Fibroblast of pulmonary artery (primary cell): Measurements from ENCODE around the gene LMTK3.

ENCODE experiments used
- DNase-seq: peaks from one replicate; pipeline ENCODE4 v3.0.0-alpha.2; 2010; ENCODE audit warnings: low read depth
- H3K4me3 ChIP-seq: replicated peaks from 2 replicates; pipeline ENCODE4 v1.5.1; 2011; ENCODE audit warnings: low read depth, mild to moderate bottlenecking, control low read depth, low read length, moderate library complexity
- TF ChIP-seq, protein P1 (sequence below): IDR thresholded peaks from 2 replicates; pipeline ENCODE4 v1.5.1; 2011; ENCODE audit warnings: mild to moderate bottlenecking, control low read depth, low read length, inconsistent platforms; ENCODE audit errors: missing control alignments

Gene LMTK3

DNA sequence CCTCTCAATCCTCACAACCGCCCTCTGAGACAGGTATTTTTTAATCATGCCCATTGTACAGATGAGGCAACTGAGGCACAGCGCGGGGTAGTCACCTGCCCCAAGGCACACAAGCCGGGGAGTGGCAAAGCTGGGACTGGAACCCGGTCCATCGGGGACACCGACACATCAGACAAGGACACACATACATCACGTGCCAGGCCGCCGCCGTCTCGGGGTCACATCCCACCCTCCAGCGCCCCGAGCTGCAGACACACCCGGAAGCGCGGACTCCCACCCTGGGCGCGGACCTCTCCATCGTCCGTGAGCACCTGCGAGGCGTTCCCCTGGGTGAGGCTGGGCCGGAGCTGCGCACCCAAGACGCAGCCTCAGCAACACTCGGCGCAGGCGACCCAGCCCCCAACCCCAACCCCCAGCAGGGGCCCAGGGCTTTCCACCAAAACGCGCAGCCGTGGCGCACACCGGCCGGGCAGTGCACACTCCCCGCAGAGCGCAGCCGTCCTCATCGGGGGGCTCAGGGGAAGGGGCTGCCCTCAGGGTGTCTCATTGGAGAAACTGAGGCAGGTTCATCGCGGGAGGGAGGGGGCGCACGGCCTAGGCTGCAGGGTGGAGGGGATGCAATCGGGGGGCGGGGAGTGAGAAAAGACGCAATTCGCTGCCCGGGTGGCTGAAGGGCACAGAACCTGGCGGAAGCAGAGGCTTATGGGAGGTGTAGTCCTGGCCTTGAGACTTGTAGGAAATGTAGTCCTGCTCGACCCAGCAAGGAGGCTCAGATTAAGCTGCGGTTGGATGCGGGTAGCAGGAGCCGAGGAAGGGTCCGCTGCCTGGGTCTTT lies 1.9 kb upstream of the LMTK3 start:
- H3K4me3 ChIP-seq: peak overlapping the region; percentile 66
- peak; percentile 72 for DNase-seq
- TF ChIP-seq, protein P1, sequence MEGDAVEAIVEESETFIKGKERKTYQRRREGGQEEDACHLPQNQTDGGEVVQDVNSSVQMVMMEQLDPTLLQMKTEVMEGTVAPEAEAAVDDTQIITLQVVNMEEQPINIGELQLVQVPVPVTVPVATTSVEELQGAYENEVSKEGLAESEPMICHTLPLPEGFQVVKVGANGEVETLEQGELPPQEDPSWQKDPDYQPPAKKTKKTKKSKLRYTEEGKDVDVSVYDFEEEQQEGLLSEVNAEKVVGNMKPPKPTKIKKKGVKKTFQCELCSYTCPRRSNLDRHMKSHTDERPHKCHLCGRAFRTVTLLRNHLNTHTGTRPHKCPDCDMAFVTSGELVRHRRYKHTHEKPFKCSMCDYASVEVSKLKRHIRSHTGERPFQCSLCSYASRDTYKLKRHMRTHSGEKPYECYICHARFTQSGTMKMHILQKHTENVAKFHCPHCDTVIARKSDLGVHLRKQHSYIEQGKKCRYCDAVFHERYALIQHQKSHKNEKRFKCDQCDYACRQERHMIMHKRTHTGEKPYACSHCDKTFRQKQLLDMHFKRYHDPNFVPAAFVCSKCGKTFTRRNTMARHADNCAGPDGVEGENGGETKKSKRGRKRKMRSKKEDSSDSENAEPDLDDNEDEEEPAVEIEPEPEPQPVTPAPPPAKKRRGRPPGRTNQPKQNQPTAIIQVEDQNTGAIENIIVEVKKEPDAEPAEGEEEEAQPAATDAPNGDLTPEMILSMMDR: no peak

DNA sequence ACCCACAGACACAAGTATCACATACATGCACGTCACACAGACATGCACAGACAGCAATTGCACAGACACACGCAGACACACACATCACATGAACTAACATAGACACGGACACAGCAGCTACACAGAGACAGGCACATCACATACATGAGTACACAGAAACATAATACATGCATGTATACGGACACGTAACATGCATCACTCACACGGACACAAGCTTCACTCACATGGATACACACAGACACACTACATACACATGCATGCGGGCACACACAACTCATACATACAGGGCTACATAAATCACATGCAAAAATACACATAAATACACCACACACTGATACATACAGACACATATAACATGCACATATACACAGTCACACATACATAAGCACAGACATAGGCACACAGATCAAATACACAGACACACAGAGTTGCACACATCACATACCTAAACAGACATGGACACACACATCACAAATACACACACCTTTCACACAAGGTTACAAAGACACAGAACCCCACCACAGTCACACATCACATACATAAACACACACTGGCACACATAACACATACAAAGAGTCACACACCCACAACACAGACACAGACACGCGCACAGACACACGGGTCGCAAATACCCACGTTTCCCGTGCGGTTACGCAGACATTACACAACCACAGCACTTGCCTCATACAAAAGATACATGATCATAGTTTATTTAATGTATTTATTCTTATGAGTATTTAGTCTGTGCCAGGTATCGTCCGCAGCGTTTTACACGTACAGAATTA lies 1.1 kb upstream of the LMTK3 start:
- H3K4me3 ChIP-seq: no peak overlapping the region
- TF ChIP-seq, protein P1: no peak
- no peak for DNase-seq

DNA sequence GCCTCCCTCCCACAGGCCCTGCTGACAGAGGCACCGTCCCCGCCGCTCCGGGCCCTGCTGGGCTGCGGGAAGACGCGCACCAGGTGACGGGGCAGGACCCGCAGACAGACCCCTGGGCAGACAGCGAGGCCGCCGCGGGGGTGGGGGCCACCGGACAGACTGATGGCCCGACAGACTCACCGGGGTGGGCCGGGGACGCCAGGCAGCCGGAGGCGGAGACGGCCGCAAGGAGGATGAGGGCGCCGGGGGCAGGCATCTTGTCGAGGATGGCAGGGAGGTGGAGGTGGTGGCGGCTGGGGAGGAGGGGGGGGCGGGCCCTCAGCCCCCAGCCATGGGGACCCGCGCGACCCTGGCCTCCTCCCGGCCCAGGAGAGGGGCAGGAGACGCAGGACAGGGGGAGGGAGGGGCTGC lies 309 bp downstream of the LMTK3 start:
- no peak for DNase-seq
- no peak overlapping the region for H3K4me3 ChIP-seq
- TF ChIP-seq, protein P1: no peak

DNA sequence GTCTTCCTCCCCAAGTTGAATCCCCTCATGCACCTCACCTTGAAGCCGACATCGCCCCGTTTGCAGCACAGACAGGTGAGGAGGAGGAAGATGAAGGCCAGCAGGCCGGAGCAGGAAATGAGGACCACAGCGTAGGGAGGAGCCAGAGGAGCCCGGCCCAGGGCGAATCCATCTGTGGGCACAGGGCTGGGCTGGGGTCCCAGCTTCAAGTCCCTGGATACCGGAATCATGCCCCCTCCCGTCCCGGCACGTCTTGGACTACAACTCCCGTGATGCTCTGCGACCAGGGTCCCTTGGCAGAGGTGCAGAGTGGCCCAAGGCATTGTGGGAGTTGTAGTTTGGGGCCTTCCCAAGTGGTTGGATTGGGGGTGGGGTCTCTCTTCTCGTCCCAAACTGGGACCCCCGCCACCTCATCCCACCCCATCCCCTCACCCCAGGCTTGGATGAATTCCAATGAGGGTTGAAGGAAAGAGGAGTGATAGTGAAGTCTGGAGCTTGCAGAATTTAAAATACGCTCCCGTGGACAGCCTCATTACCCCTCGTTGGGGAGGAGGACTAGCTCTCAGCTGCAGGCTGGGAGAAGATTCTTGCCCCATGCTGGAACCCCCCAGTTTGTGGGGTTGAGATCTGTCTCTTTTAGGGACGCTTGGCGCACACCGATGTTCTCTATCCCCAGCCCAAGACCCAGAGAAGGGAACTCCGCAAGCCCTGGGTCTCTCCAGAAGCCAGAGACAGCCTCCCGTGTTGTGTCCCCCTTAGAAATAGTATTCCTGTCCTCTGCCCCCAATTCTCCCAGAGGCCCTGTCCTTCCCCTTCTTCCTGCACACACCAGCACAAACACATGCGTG lies 990 bp downstream of the LMTK3 start:
- peak; percentile 53 for DNase-seq
- H3K4me3 ChIP-seq: peak overlapping the region; percentile 14
- TF ChIP-seq, protein P1: no peak

DNA sequence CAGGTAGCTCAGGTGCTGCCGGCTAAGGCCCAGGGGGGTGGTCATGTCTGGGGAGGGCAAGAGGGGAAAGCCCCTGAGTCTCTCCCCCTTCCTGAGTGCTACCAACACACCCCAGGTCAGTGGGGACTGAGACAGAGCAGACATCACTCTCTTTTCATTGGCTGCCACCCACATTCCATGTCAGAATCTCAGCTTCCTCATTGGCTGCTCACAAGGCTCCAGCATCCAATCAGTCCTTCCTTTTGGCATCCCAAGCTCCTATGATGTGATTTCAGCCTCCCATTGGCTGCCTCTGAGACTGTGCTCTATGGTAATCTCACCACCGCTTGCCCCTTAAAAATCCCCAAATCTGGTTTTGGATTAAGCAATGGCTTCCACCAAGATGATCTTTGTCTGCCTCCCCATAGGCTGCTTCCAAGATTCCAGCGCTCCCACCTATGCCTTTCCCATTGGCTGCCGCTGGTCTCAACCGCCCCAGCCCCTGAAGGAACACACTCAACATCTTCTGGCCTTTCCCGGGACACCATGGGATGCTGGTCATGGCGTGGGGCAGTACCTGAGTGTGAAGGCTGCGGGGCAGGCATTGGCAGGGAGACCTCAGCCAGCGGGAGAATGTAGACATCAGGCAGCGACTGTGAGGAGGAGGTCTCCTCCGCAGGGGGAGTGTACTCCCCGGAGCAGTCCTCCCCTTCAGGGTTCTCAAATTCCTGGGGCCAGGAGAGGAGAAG lies 2.0 kb downstream of the LMTK3 start:
- H3K4me3 ChIP-seq: no peak overlapping the region
- TF ChIP-seq, protein P1: no peak
- peak; percentile 22 for DNase-seq
